Measurements from ENCODE around the gene MBOAT1.
A peak's percentile ranks its signal among the peaks of the same experiment; 100 is the strongest.

The MBOAT1 gene

GRCh38 chr6:20220359-20220758, 8.1 kb upstream of the MBOAT1 start:
- TF ChIP-seq, protein P1, sequence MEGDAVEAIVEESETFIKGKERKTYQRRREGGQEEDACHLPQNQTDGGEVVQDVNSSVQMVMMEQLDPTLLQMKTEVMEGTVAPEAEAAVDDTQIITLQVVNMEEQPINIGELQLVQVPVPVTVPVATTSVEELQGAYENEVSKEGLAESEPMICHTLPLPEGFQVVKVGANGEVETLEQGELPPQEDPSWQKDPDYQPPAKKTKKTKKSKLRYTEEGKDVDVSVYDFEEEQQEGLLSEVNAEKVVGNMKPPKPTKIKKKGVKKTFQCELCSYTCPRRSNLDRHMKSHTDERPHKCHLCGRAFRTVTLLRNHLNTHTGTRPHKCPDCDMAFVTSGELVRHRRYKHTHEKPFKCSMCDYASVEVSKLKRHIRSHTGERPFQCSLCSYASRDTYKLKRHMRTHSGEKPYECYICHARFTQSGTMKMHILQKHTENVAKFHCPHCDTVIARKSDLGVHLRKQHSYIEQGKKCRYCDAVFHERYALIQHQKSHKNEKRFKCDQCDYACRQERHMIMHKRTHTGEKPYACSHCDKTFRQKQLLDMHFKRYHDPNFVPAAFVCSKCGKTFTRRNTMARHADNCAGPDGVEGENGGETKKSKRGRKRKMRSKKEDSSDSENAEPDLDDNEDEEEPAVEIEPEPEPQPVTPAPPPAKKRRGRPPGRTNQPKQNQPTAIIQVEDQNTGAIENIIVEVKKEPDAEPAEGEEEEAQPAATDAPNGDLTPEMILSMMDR (IDR thresholded peaks at IDR 0.05; ENCODE audit: extremely low read depth, missing control alignments): no peak
- no peak for DNase-seq (ENCODE audit: low spot score)

DNA sequence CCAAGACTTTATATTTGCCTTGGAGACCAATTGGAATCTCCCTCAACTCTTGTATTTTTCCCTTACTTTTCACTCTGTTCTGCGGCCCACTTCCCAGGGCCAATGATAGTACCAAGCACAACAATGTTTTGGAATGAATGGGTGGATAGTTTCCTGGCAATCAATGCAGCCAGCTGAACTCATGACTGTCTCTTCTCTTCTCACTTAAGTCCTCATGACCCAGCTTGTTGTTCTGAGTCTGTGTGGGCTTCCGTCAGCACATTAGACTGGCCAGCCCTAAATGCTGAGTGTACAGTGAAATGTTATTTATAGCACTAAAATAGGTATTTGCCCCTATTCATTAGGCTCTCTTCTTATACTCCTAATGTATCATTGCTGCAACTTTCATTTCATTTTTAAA, 5.6 kb upstream of the MBOAT1 start:
- no peak for DNase-seq (ENCODE audit: low spot score)

GRCh38 chr6:20217324-20217855, 5.1 kb upstream of the MBOAT1 start:
- DNase-seq (ENCODE audit: low spot score): no peak
- TF ChIP-seq, protein P1 (IDR thresholded peaks at IDR 0.05; ENCODE audit: extremely low read depth, missing control alignments): no peak

More for the DNA sequence above, 5.6 kb upstream of the MBOAT1 start:
- TF ChIP-seq, protein P1 (IDR thresholded peaks at IDR 0.05; ENCODE audit: extremely low read depth, missing control alignments): no peak

GRCh38 chr6:20215310-20215709, 3.0 kb upstream of the MBOAT1 start:
- DNase-seq (ENCODE audit: low spot score): no peak
- TF ChIP-seq, protein P1 (IDR thresholded peaks at IDR 0.05; ENCODE audit: extremely low read depth, missing control alignments): no peak

GRCh38 chr6:20213271-20213798, 1.1 kb upstream of the MBOAT1 start:
- TF ChIP-seq, protein P1 (IDR thresholded peaks at IDR 0.05; ENCODE audit: extremely low read depth, missing control alignments): no peak

GRCh38 chr6:20211941-20212391, 303 bp downstream of the MBOAT1 start:
- TF ChIP-seq, protein P1 (IDR thresholded peaks at IDR 0.05; ENCODE audit: extremely low read depth, missing control alignments): no peak

More at GRCh38 chr6:20213271-20213798, 1.1 kb upstream of the MBOAT1 start:
- no peak for DNase-seq (ENCODE audit: low spot score)

GRCh38 chr6:20211037-20211940, 980 bp downstream of the MBOAT1 start:
- DNase-seq (ENCODE audit: low spot score): peak; percentile 32
- TF ChIP-seq, protein P1 (IDR thresholded peaks at IDR 0.05; ENCODE audit: extremely low read depth, missing control alignments): no peak

More at GRCh38 chr6:20211941-20212391, 303 bp downstream of the MBOAT1 start:
- DNase-seq (ENCODE audit: low spot score): peak; percentile 41
